NCI-H2081 (cell line): ENCODE data around the gene HIC2.
"Not testable (repeated sequence)": the region's sequence is repeated elsewhere in the genome, so short reads cannot be mapped to it uniquely, and the experiment has no call there.

Experiments
- DNase-seq, 2 experiments: peaks; one replicate each; lab custom pipeline; 2025; lab: John Stamatoyannopoulos, UW

The HIC2 gene

DNA sequence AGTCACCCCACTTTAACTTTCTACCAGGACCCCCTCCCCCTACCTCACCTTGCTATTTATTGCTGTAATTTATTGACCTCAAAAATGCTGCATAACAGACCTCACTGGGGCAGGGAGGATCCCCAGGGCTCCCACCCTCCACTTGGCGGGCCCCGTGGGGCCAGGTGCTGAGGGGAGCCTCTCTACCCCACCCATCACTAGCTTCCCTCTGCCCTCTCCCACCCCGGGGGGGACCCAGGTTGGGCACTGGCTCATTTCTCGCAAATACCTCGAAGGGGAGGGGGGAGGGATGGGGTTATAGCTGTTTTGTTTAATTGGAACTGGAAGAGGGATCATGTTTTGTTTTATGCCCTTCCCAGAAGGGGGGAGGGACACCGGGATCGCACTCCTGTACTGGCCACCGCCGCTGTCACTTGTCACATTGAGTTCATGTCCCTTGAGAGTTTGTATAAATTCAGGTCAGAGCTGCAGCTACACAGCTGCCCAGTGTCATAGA, 33.7 kb downstream of the HIC2 start:
- no peak for DNase-seq

DNA sequence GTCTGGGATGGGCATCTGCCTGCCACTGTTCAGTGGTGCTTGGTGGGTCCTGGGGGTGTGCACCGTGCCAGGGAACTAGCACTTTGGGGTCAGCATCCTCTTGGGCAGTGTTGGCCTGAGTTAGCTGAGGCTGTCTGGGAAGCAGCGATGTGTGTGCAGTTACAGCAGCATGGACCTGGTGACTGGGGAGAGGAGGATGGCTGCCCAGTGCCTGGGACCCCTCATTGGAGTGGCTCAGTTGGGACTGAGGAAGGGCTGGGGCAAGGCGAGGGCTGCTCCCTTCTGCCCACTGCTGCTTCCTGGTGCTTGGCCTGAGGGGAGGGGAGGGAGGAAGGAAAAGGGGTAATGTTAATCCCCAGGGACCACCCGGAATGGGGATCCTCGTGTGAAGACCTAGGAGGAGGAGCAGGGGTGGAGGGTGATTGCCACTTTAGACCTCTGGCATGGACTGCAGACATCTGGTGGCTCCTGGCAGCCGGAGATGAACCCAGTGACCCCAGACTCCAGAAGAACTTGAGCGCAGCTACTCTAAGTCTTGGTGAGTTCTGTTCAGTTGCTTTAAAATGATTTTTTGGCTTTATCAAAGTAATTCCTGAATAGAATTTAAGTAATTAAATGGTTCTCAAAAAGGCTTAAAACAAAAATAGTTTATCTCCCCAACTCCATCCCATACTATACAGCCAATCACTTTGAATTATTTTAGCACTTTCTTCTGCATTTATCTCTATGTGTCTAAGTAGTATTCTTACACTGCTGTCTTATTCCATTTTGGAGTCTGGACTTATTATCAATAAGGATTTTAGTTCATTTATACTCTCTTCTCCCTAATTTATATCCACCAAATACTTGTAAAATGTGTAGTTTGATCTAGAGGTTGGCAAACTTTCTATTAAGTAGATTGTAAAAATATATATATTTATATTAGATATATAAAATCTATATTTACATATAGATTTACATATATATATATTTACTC, 34.7 kb downstream of the HIC2 start:
- DNase-seq, result no peak

DNA sequence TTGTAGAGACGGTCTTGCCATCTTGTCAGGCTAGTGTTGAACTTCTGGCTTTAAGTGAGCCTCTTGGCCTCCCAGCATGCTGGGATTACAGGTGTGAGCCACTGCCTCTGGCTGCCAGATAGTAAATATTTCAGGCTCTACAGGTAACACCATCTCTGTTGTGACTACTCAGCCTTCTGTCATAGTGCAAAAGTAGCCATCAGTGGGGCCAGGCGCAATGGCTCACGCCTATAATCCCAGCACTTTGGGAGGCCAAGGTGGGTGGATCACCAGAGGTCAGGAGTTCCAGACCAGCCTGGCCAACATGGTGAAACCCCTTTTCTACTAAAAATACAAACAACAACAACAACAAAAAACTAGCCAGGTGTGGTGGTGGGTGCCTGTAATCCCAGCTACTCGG, 35.5 kb downstream of the HIC2 start:
- DNase-seq, result not testable (repeated sequence)

DNA sequence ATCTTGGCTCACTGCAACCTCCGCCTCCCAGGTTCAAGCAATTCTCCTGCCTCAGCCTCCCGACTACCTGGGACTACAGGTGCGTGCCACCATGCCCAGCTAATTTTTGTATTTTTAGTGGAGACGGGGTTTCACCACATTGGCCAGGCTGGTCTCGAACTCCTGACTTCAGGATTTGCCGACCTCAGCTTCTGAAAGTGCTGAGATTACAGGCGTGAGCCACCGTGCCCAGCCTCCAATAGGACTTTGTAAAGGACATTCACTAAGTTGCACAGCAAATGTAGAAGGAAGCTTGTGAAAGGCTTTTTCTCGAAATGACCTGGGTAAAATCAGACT, 37.8 kb downstream of the HIC2 start:
- DNase-seq, result not testable (repeated sequence)

DNA sequence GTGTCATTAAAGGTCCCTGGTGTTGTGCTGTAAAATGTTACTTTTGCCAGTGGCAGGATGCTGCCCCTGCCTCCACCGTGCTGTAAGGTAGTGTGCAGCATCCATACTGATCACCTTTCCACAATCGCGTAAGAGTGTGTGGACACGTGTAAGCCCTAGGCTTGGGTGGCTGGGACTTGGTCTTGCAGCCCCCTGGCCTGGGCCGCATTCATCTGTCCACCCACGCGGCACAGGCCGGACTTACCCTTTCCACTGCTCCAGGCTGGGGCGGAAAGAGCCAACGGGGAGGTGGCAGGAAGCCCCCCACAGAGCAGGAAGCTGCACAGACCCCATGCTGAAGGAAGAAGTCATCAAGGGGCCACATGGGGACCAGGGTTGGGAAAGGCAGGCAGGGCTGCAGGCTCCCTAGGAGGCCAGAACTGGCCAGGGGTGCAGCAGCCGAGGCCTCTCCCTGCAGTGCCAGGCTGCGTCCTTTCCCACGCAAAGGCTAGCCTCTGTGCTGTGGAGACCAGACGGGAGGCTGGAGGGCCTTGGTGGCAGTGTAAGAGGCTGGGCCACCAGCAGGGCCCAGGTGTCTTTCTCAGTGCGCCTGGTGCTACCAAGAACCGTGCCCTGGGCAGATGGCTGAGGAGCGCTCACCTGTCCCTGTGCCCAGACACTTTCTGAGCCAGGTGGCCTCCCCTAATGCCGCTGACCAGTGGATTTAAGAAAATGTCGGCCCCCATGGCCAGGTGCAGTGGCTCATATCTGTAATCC, 38.3 kb downstream of the HIC2 start:
- DNase-seq, result no peak

DNA sequence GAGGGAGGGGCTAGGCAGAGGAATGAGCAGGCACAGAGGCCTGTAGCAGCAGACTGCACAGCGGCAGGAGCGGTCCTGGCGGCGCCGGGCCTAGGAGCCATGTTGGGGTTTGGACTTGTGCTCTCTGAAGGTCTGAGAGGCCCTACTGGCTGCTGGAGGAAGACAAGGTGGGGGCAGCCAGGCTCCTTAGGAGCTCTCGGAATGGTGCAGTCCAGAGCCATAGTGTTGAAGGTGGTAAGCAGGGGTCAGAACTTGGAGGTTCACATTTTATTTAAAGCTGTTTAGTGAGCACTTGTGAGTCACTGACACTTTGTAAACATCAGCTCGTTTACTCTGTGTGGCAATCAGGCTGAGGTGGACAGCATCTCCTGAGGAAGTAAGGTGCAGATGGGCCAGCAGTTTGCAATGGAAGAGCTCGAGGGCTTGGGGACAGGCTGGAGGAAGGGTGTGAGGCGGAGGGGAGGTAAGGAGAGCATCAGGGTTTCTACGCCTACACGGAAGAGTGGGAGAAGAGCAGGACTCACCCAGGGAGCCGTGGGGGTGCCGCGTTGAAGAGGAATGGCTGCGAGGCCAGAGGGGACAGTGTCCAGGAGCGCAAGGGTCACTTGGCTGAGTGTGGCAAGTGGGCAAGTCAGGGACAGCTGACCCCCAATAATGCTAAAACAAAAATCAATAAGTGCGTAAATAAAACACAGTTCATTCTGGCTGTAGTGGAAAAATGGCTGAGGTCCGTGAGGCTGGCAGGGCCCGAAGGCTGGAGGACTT, 40.0 kb downstream of the HIC2 start:
- DNase-seq, result no peak

DNA sequence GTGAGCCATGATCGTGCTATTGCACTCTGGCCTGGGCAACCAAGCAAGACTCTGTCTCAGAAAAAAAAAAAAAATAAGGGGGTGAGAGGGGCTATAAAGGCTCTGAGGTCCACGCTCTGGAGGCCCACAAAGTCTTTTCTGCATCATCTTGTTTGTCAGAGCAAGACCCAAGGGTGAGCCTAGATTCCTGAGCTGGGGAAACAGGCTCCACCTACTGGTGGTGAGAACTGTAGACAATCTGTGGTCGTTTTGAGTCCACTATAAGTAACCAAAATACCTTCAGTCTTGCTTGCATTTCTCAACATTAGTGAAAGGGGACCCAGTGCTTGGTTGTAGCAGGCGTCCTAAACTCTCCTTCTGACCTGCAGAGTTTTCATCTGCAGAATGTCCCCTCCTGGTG, 45.5 kb downstream of the HIC2 start:
- not testable (repeated sequence) for DNase-seq

DNA sequence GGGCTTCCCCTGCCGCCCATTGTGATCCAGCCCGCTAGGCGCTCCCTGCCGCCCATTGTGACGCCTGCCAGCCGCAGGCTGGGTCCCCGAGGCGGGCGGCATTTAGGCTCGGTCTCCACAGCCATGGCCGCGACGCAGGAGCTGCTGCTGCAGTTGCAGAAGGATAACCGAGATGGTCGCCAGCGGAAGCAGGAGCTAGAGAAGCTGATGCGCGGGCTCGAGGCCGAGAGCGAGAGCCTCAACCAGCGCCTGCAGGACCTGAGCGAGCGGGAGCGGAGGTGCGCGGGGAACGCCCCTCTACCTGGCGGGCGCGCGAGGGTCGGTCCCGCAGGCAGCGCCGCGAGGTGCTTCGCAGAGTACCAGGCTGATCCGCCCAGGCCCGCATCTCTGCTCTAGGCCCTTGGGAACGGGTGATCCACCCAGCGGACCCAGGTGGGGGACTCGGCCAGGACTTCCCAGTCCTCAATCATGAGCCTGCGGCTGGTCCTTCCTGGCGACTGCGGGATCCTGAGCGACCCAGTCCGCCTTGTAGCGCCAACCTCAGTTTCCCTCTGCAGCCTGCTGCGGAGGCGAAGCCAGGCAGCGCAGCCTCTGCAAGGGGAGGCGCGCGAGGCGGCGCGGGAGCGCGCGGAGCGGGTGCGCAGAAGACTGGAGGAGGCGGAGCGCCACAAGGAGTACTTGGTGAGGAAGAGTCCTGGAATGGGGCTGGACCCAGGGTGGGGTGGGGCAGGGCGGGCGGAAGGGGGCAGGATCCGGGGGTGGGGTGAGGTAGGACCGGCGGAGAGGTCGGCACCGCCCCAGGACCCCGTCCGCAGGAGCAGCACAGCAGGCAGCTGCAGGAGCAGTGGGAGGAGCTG, 50.4 kb downstream of the HIC2 start, which contains the start of gene TMEM191C:
TMEM191C (plus strand) TSS at position 51 of the 857 bp plus-strand sequence; CDS start at position 124, 73 bp downstream.
- DNase-seq, result not testable (repeated sequence)

DNA sequence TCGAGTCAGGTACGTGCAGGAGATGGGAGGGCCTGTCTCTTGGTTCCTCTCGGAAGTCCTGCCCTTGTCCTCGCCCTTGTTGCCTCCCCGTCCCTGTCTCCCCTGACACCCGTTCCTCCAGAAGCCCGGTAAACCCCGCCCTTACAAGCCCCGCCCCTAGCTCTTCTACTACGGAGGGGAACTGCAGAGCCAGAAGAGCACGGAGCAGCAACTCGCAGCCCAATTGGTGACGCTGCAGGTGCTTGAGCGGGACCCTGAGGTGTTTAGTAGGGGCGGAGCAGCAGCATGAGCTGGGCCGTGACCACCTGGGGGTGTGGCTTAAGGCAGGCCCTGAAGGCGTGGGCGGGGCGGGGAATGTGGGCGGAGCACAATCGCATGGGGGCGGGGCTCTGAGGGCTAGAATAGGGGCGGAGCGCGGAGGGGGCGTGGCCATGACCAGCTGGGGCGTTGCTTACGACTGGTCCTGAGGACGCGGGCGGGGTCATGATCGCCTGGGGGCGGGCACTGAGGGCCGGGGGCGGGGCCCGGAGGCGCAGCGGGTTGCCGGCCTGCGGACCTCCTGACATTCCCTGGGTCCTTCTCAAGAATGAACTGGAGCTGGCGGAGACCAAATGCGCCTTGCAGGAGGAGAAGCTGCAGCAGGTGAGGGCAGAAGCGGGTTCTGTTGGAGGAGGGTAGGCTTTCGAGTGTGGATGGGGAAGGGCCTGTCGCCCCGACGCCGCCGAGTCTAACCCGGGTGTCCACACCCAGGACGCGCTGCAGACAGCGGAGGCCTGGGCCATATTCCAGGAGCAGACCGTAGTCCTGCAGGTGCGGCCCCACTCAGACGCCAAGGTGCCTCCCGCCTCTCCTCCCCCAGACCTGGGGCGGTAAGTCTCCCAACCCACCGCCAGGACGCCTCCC, 51.3 kb downstream of the HIC2 start:
- DNase-seq, result not testable (repeated sequence)

DNA sequence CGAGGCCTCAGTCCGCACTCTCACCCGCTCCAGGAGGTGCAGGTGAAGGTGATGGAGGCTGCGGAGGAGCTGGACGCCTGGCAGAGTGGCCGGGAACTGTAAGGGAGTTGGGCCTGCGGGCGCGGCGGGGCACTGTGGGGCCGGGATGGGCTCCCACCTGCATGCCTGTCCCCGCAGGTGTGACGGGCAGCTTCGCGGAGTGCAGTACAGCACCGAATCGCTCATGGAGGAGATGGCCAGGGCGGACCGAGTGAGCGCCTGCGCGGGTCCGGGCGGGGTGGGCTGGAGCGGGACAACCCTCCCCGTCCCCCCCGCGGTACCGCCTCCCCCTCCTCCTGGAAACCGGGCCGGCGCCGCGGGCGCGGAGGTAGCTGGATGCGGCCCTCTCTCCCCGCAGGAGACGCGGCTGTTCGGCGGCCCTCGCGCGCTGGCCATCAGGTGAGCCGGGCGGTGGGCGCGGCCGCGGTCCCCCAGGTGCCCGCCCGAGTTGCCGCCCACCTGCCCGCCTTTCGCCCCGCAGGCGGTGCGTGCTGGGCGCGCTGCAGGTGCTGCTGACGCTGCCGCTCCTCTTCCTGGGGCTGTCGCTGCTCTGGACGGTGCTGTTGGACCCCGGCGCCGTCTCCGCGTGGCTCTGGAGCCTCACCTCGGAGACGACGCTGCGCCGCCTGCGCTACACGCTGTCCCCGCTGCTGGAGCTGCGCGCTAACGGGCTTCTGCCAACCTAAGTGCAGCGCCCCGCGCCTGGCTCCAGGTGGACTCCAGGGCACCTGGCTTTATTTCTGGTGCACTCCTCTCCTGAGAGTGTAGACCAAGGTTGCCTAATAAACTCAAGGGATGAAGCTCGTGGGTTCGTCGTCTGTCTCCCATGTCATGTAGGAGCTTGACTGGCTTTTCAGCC, 52.2 kb downstream of the HIC2 start:
- DNase-seq, result not testable (repeated sequence)

DNA sequence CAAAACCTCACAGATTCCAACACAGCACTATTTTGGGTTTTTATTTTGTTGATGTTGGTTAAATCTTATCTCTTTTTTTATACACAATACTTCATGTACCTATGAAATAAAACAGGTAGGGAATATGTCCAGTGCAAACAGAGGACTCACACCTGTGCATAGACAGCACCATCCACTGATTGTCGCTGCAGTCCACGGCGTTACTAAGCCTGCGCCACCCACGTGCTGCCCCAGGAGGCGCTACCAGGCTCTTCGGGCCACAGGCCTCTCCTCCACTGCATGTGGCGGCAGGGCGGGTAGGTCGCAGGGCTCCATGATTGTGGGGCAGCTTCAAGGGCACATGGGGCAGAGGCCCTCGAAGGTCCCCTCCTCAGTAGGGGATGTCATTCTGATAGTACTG, 55.8 kb downstream of the HIC2 start:
- DNase-seq, result not testable (repeated sequence)

DNA sequence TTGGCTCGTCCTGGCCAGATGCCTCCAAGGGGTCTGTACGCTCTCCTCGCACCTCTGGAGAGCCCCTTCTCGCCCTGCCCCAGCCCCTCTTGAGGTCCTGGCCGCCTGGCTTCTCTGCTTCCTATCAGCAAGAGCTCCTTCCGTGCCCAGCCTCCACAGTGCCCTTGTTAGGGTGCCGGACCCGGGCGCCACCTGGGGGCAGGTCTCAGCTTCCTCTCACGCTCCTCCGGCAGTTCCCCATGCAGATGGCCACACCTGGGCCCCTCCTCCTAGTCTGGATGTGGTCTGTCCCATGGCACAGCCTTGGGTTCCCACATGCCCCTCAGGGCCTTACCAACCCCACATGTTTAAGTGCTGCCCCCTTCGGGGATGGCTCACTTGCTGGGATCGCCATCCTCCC, 56.5 kb downstream of the HIC2 start:
- DNase-seq, result not testable (repeated sequence)

DNA sequence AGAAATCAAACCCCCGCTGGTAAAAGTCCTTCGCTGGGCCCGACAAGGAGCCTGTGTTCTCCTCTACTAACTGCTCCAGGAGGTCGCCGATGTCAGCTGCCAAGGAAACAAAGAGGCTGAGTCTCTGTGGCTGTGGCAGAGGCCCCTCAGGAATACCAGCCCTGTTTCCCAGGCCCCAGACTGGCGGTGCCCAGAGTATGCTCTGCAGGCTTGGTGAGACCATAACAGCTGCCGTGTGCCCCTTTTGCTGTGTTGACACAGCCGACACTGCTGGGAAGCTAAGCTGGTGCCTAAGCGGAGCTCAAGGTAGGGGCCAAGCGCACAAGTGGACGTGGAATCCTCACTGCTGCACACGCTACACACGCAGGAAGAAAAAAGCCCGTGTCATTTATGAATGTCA, 66.9 kb downstream of the HIC2 start:
- not testable (repeated sequence) for DNase-seq

DNA sequence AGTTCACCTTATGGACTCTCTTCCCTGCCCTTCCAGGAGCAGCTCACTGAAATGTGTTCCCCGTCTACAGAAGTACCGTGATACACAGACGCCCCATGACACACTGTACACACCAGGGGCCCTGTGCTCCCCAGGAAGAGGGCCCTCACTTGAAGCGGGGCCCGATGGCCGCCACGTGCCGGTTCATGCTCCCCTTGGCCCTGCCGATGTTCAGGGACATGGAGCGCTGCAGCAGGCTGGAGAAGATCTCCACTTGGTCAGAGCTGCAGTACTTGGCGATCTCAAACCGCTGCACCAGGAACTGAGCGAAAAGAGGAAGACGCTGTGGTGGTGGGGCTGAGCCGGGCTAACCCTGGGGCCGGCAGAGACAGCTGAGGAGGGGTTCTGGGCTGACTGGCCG, 70.6 kb downstream of the HIC2 start:
- not testable (repeated sequence) for DNase-seq

DNA sequence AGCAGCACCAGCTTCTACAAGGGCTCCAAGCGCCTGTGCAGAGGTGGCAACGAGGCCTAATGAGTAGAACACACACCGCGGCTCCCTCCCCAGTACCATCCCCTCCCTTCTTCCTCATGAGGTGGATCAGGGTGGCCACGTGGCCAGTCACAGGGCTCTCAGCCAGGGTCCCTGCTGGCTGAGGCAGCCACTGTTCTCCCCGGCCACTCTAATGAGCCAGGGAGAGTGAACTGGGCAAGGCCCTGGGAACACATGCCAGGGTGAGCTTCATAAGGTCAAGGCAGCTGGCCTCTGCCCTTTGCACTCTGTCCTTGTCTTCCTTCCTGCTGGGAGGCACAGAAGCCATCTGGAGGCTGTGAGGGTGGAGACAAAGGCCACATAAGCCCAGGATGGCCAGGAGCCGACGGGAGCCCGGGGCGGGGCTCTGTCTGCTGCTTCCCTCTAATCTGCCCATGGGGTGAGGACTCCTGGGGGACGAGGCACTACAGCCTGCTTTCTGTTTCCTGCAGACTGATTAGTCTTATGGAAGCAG, 72.0 kb downstream of the HIC2 start:
- not testable (repeated sequence) for DNase-seq

DNA sequence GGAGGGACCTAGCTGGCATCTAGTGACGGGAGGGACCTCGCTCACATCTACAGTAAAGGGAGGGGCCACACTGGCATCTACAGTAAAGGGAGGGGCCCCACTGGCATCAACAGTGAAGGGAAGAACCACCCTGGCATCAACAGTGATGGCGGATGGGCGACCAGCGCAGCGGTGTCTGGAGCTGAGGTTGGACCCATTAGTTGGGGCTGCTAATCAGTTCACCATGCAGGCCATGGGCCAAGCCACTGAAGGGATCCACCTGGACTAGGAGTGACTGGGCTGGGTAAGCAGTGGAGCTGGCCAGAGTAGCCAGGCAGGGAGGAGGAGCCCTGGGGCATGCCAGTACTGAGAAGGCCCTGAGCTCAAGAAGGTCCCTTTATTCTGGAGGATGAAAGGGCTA, 73.4 kb downstream of the HIC2 start:
- DNase-seq, result not testable (repeated sequence)

DNA sequence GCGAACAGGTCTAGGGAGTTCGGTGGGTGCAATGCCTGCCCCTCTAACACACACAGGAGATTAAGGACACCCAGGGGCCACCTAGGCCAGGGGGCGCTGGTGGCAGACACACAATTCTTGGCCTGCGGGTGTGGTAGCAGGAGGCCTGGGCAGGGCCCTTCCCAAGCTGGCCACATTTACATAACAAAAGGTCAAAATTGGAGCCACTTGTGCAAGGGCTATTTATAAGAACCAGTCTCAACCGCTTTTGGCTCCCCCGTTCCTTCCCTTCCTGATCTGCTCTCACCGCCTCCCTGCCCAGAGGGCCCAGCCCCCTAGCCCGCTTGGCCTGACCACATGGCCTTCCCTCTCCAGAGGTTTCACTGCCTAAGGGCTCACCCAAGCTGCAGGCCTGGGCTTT, 75.1 kb downstream of the HIC2 start:
- not testable (repeated sequence) for DNase-seq
